NOMO-1 treated with DMSO at 0.1 percent for 48 hours (cell line): ENCODE measurements around the gene SGK2.
"Not testable (repeated sequence)": the region's sequence is repeated elsewhere in the genome, so short reads cannot be mapped to it uniquely, and the experiment has no call there.

Experiments
- DNase-seq: peaks from one replicate; lab custom pipeline; 2025; ENCODE audit not compliant: unreplicated experiment; lab: John Stamatoyannopoulos, UW

The SGK2 gene

DNA sequence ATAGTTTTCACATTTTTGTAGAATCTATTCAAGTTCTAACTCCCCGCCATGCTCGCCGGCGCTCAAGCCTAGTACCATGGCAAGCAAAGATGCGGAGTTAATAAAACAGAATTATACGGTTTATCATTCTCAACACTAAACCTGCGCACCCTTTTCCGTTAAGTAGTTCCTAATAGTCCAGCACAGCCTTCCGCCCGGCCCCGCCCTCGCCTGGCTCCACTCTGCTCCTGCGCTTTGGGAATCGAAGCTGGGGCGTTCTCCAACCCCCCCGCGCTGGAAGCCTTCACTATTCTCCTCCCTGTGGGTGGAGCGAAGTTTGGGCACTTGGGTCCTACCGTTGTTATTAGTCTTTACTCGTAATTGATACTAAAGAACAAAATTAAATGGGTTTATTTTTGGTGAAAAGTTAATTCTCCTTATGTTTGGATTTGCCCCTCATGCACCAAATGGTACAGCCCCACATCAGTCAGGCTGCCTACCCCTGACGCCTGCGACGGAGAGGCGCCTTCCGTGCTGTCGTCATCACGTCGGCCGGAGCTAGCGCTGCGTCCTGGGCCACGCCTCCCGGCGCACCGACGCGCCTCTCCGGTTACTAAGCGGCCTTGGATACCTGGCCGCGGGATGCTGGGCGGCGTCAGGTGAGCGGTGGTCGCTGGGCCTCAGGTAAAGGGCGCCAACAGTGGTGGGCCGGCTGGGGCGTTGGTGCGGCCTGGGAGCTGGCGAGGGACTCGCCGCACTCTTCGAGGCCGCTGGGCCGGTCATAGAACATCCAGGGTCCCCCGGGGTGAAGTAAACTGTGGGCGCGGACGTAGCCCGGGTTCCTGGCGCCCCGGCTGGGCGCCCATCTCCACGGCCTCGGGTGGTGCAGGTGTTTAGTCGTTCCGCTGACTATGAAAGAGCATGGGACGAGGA, 31.8 kb downstream of the SGK2 start, which contains the start of gene IFT52:
Gene IFT52 (plus strand): TSS at position 546 of the 912 bp plus-strand sequence. CDS start 3,762 bp downstream, outside the sequence.
- peak; percentile 83 for DNase-seq

DNA sequence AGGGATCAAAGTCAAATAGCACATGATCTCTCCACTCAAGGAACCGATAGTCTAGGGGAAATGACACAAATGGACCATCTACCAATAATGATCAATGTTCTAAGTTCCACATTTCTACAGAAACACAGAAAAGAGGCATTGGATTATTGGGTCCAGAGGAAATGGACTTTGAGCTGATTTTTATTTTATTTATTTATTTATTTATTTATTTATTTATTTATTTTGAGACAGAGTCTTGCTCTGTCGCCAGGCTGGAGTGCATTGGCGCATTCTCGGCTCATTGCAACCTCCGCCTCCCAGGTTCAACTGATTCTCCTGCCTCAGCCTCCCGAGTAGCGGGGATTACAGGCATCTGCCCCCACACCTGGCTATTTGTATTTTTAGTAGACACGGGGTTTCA, 43.1 kb downstream of the SGK2 start:
- not testable (repeated sequence) for DNase-seq

DNA sequence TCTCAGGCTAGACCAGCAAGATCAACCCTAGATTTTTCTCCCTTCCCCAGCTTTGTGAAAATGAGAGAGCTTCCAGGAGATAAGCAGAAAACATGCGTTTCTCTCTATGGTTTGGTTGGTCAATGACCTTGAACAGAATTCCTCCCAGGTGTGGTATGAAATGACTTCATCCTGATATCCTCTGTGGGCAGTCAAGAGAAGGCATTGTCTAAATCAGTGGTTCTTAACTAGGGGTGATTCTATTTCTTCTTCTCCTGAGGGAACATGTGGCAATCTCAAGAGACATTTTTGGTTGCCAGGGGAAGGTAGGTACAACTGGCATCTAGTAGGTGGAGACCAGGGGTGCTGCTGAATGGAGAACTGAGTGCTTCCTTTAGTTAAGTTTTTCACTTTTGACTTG, 44.3 kb downstream of the SGK2 start:
- DNase-seq, result no peak

DNA sequence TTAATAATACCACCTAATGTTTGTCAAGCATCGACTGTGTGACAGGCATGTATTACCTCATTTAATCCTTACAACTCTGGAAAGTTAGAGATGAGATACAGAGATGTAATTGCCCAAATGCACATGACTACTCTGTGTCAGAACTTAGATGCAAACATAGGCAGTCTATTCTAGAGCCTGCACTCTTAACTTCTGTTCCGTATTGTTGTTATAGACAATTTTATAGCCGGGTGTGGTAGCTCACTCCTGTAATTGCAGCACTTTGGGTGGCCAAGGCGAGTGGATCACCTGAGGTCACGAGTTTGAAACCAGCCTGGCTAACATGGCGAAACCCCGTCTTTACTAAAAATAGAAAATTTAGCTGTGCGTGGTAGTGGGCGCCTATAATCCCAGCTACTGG, 46.9 kb downstream of the SGK2 start:
- DNase-seq, result no peak

DNA sequence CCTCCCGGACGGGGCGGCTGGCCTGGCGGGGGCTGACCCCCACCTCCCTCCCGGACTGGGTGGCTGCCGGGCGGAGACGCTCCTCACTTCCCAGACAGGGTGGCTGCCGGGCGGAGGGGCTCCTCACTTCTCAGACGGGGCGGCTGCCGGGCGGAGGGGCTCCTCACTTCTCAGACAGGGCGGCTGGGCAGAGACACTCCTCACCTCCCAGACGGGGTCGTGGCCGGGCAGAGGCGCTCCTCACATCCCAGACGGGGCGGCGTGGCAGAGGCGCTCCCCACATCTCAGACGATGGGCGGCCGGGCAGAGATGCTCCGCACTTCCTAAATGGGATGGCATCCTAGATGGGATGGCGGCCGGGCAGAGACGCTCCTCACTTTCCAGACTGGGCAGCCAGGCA, 48.5 kb downstream of the SGK2 start:
- not testable (repeated sequence) for DNase-seq

DNA sequence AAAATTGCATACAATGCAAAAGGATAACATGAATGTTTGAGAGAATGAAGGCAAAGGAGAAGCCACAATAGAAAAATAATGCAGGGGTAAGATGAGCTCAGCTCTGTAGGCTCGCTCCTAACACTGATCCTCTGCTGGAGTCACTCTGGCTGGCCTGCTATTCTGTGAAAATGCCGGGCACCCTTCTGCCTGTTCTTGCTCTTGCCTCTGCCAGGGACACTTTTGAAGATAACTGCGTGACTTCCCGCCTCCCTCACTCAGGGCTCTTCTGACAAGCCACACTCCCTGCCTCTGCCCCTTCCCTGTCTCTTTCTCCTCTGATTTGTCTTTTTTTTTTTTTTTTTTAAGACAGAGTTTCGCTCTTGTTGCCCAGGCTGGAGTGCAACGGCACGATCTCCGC, 72.8 kb downstream of the SGK2 start:
- DNase-seq, result no peak
